Calu3 (cell line): ENCODE results near the gene SIPA1L3. TPM values are rescaled to one million over a fixed set of nuclear protein-coding genes. Genes with fewer than 3 reads are reported as not detected.

Experiments
- BruUV-seq: library from RNA; stranded (reverse); fragments of 400-500 nt; replicated peaks from 2 replicates; lab custom pipeline; 2021; lab: Mats Ljungman, UMichigan
- CTCF ChIA-PET: fragments of 300-600 bp; sonication (Branson Sonifier 250); formaldehyde crosslinking; loops from one replicate; lab custom pipeline; 2022; ENCODE audit warnings: antibody characterized with exemption; lab: Charles Lee
- DNase-seq: peaks from one replicate; pipeline ENCODE4 v3.0.0; 2022
- H3K27ac Mint-ChIP-seq: one replicate; pipeline ENCODE4 v1.8.0; 2022; ENCODE audit warnings: mixed read lengths; ENCODE audit not compliant: unreplicated experiment
- H3K27me3 Mint-ChIP-seq: one replicate; pipeline ENCODE4 v1.8.0; 2022; ENCODE audit warnings: mixed read lengths; ENCODE audit not compliant: unreplicated experiment
- H3K36me3 Mint-ChIP-seq: one replicate; pipeline ENCODE4 v1.8.0; 2022; ENCODE audit warnings: mild to moderate bottlenecking, moderate library complexity, mixed read lengths; ENCODE audit not compliant: insufficient read depth, unreplicated experiment
- H3K4me1 Mint-ChIP-seq: one replicate; pipeline ENCODE4 v1.8.0; 2022; ENCODE audit warnings: mild to moderate bottlenecking, low read depth, mixed read lengths; ENCODE audit not compliant: unreplicated experiment
- H3K4me3 Mint-ChIP-seq: one replicate; pipeline ENCODE4 v1.8.0; 2022; ENCODE audit warnings: mild to moderate bottlenecking, low read depth, moderate library complexity, mixed read lengths; ENCODE audit not compliant: unreplicated experiment
- H3K9me3 Mint-ChIP-seq: one replicate; pipeline ENCODE4 v1.8.0; 2022; ENCODE audit warnings: low read depth, mixed read lengths; ENCODE audit not compliant: unreplicated experiment
- CTCF ChIP-seq: fragments of 200-600 bp; IDR thresholded peaks from one replicate; pipeline ENCODE4 v1.8.0; 2022; ENCODE audit warnings: antibody characterized with exemption; ENCODE audit not compliant: unreplicated experiment
- intact Hi-C: fragments of 100-400 bp; cut with micrococcal nuclease; formaldehyde crosslinking; loops from one replicate; pipeline ENCODE4 v1.10.0; 2022; ENCODE audit not compliant: unreplicated experiment
- total RNA-seq: library from RNA; stranded (reverse); gene quantifications from 2 replicates; pipeline ENCODE4 v1.2.3, GENCODE V29; 2022

The SIPA1L3 gene
- total RNA-seq, 1 experiment from 2014 or later, result 127 TPM

- H3K4me3 Mint-ChIP-seq, result no peak overlapping the region
- CTCF ChIA-PET, result no interaction called here
- H3K9me3 Mint-ChIP-seq, result no peaks in the 10 kb centered on the region
- H3K27ac Mint-ChIP-seq, result no peak overlapping the region
- BruUV-seq, result no TSS peak
- H3K27me3 Mint-ChIP-seq, result no peaks in the 10 kb centered on the region
- TF ChIP-seq CTCF, result no peak
- no peaks in the 10 kb centered on the region for H3K4me1 Mint-ChIP-seq
- no peak for DNase-seq
- peaks cover 6% of the 10 kb centered on the region for H3K36me3 Mint-ChIP-seq
- intact Hi-C loops, result no loop called here
These were observed 99.5 kb downstream of the SIPA1L3 start for GRCh38 chr19:38006361-38007045.

- Mint-ChIP-seq H3K9me3 (no peaks in the 10 kb centered on the region), H3K36me3 (peaks cover 11% of the 10 kb centered on the region), H3K27ac (no peak overlapping the region), H3K4me1 (no peaks in the 10 kb centered on the region), H3K27me3 (no peaks in the 10 kb centered on the region), H3K4me3 (no peak overlapping the region)
- CTCF ChIA-PET, result interaction anchor here (1.6 kb wide), 1 partner anchor 107 kb away, joined by 4 read pairs; no protein-coding TSS in a partner anchor
- intact Hi-C loops, result loop anchor here (10.0 kb wide), 1 partner anchor 105 kb away; the partner anchor contains the start of genes SIPA1L3 and WDR87
- no peak for DNase-seq
- no peak for TF ChIP-seq CTCF
- no TSS peak for BruUV-seq
These were observed 102.7 kb downstream of the SIPA1L3 start for GRCh38 chr19:38009650-38010242.

DNA sequence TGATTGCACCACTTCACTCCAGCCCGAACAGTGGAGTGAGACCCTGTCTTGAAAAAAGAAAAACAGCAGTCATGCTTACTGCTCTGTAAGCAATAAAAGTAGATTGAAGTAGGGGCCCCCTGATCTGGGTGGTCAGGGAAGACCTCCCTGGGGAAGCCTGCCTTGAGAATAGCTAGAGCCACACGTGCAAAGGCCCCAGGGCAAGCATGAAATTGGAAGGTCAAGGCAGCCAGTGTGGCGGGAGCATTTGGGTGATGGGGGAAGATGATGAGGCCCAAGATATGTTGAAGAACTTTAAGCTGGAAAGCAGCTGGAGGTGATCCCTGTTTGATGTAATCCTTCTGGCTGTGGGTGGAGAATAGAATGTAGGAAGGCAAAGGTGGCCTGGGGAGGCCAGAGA lies 104.4 kb downstream of the SIPA1L3 start:
- CTCF ChIA-PET, result interaction anchor here (0.5 to 1.6 kb wide), 3 partner anchors 10 to 577 kb away, joined by 4 read pairs; no protein-coding TSS in a partner anchor
- no peak for DNase-seq
- Mint-ChIP-seq H3K9me3 (no peaks in the 10 kb centered on the region), H3K27ac (no peak overlapping the region), H3K27me3 (no peaks in the 10 kb centered on the region), H3K36me3 (peaks cover 11% of the 10 kb centered on the region), H3K4me3 (no peak overlapping the region), H3K4me1 (peaks cover 10% of the 10 kb centered on the region)
- BruUV-seq, result no TSS peak
- TF ChIP-seq CTCF, result no peak
- intact Hi-C loops, result loop anchor here (10.0 kb wide), 1 partner anchor 107 kb away; the partner anchor contains the start of genes SIPA1L3 and WDR87

DNA sequence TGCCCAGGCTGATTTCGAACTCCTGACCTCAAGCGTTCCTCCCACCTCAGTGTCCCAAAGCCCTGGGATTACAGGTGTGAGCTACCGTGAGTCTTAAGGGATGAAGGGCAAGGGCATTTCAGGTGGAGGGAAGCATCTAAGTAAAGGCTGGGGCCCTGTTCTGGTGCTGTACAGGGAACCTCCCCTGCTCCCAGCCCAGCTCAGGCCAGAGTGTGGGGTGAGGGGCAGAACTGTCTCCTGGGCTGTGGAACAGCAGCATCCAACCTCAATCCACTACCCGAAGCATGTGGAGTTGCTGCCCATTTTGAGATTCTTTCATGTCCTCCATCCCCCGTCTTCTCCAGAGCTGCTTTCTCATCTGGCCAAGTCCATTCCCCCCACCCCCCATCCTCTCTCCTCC lies 105.3 kb downstream of the SIPA1L3 start:
- Mint-ChIP-seq H3K9me3 (no peaks in the 10 kb centered on the region), H3K27ac (no peak overlapping the region), H3K27me3 (no peaks in the 10 kb centered on the region), H3K4me1 (peaks cover 10% of the 10 kb centered on the region), H3K4me3 (no peak overlapping the region), H3K36me3 (peaks cover 11% of the 10 kb centered on the region)
- CTCF ChIA-PET, result no interaction called here
- no peak for DNase-seq
- no TSS peak for BruUV-seq
- intact Hi-C loops, result loop anchor here (10.0 kb wide), 1 partner anchor 107 kb away; the partner anchor contains the start of genes SIPA1L3 and WDR87
- TF ChIP-seq CTCF, result no peak
